Spleen (tissue), 7 donors: ENCODE measurements around the gene IRGQ.
A peak's percentile ranks its signal among the peaks of the same experiment; 100 is the strongest.

Experiments
- POLR2A ChIP-seq, 3 donors: fragments of 450-650 bp; IDR thresholded peaks; one replicate each; pipeline ENCODE4 v1.5.1; 2017; ENCODE audit warnings: antibody characterized with exemption in 3 of 3, mild to moderate bottlenecking in 1 of 3
- TF ChIP-seq, protein P1 (sequence below), 11 experiments: fragments of 200-600 bp in 7 of 11; fragments of 450-650 bp in 4 of 11; sonication (generic) in 4 of 11; IDR thresholded peaks in 8 of 11; conservative IDR thresholded peaks in 3 of 11; 1 replicate in 7 of 11; 2 replicates in 4 of 11; pipeline versions ENCODE4 v1.4.0 to v1.8.0; 2016 to 2021; ENCODE audit warnings: antibody characterized with exemption in 11 of 11, inconsistent platforms in 4 of 11, mild to moderate bottlenecking in 1 of 11
- donor health status: DM: no; HTN: no; CAD: no; lungs with moderate emphysema.
- donor health status: DM: no; HTN: no; CAD: no.
- donor health status: DM: no; HTN: no; CAD: no.

DNA sequence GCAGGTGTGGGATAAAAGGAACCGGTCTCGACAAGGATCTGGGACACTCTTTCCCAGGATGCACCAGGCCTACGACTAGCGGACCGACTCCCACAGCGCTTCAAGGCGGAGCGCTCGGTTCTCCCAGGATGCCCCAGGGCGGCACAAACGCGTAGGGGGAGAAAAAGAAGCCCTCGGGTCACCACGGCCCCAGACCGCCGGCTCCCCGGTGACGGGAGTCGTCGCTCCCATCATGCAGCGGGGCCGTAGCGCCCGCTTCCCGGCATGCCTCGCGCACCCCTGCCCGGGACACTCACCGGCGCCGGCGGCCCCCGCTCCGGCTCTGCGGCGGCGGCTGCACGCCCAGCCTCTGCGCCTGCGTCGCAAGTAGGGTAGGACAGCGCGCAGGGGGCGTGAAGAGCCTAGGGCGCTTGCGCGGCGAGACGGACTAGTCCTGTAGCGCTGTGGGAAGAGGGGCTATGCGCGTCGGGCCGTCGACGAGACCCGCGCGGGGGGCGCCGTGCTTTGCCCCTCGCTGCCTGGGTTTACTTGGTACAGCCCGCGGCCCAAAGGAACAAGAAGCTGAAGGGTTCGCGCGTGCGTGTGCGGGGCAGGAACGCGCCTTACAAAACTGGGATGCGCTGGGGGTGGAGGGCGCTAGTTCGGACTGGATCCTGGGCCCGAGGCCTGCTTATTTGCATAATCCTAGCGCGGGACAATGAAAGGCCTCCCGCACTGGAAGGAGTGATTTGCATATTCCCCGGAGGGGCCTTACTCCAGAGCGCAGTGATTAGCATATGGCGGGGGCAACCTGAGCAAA, 23.5 kb upstream of the IRGQ start, which contains the start of gene ZNF428:
- TF ChIP-seq, protein P1, sequence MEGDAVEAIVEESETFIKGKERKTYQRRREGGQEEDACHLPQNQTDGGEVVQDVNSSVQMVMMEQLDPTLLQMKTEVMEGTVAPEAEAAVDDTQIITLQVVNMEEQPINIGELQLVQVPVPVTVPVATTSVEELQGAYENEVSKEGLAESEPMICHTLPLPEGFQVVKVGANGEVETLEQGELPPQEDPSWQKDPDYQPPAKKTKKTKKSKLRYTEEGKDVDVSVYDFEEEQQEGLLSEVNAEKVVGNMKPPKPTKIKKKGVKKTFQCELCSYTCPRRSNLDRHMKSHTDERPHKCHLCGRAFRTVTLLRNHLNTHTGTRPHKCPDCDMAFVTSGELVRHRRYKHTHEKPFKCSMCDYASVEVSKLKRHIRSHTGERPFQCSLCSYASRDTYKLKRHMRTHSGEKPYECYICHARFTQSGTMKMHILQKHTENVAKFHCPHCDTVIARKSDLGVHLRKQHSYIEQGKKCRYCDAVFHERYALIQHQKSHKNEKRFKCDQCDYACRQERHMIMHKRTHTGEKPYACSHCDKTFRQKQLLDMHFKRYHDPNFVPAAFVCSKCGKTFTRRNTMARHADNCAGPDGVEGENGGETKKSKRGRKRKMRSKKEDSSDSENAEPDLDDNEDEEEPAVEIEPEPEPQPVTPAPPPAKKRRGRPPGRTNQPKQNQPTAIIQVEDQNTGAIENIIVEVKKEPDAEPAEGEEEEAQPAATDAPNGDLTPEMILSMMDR (IDR thresholded peaks at IDR 0.05 in 8 of 11, conservative IDR thresholded peaks at IDR 0.05 in 3 of 11) = peak in 2 of 11 experiments; percentile 6 to 9
- peak; percentile 43 to 74 (median 44) for TF ChIP-seq POLR2A (IDR thresholded peaks at IDR 0.05)
